A549 (cell line): ENCODE measurements around the gene RIN3. TPM values are rescaled to one million over a fixed set of nuclear protein-coding genes. Genes with fewer than 3 reads are reported as not detected.

Experiments
- ATAC-seq, 2 experiments: fragments of 200-7000 bp in 1 of 2; fragments of >200 bp in 1 of 2; cut with Nextera tagmentation in 1 of 2; cut with Tn5 transposase in 1 of 2; 3 replicates each; pipeline versions ENCODE4 v1.8.0 to v1.9.1; 2018 to 2020; ENCODE audit warnings: mild to moderate bottlenecking in 1 of 2, moderate library complexity in 1 of 2
- CTCF ChIA-PET: fragments of 300-600 bp; sonication (Branson Sonifier 250); formaldehyde crosslinking; extraction: SDS; loops from one replicate; lab custom pipeline; 2021; ENCODE audit warnings: antibody characterized with exemption, inconsistent platforms; lab: Yijun Ruan, JAX
- POLR2A ChIA-PET: fragments of 350-600 bp; formaldehyde crosslinking; extraction: SDS; loops from one replicate; lab custom pipeline; 2021; ENCODE audit warnings: antibody characterized with exemption, inconsistent platforms; lab: Yijun Ruan, JAX
- DNase-seq, 2 experiments: peaks; one replicate each; pipeline versions ENCODE4 v3.0.0 to v3.0.0-alpha.2; 2011 to 2016; ENCODE audit warnings: low read depth in 1 of 2, low spot score in 1 of 2
- FAIRE-seq: peaks from 2 replicates; lab custom pipeline; 2011; peaks lifted over from hg19 to GRCh38; lab: Jason Lieb, UNC
- H3K27ac ChIP-seq, 2 experiments: fragments of >200 bp; sonication (Bioruptor Twin); formaldehyde crosslinking; 3 replicates each; pipeline ENCODE4 v1.5.1; 2016 to 2017
- H3K4me1 ChIP-seq: fragments of >200 bp; sonication (Bioruptor Twin); formaldehyde crosslinking; 3 replicates; pipeline ENCODE4 v1.6.1; 2016
- H3K4me2 ChIP-seq: fragments of >200 bp; sonication (Bioruptor Twin); formaldehyde crosslinking; 3 replicates; pipeline ENCODE4 v1.6.1; 2016
- H3K4me3 ChIP-seq: fragments of >200 bp; sonication (Bioruptor Twin); formaldehyde crosslinking; 3 replicates; pipeline ENCODE4 v1.5.1; 2016
- H3K9me3 ChIP-seq: fragments of >200 bp; sonication (Bioruptor Twin); formaldehyde crosslinking; 3 replicates; pipeline ENCODE4 v1.6.1; 2016
- ATOH8 ChIP-seq: fragments of 250-450 bp; sonication (Bioruptor Pico); IDR thresholded peaks from 2 replicates; pipeline ENCODE4 v1.5.0; 2020; ENCODE audit warnings: low read depth, mild to moderate bottlenecking, moderate library complexity
- BHLHE40 ChIP-seq: IDR thresholded peaks from 2 replicates; pipeline ENCODE4 v1.6.1; 2012; ENCODE audit warnings: low read depth, low read length, inconsistent platforms
- CBX8 ChIP-seq: fragments of 200-600 bp; sonication (generic); IDR thresholded peaks from 2 replicates; pipeline ENCODE4 v1.6.1; 2016
- E2F6 ChIP-seq: IDR thresholded peaks from 2 replicates; pipeline ENCODE4 v1.6.1; 2012; ENCODE audit warnings: low read depth, borderline replicate concordance
- EHMT2 ChIP-seq: fragments of 200-600 bp; sonication (generic); IDR thresholded peaks from 2 replicates; pipeline ENCODE4 v1.6.1; 2016; ENCODE audit warnings: antibody characterized with exemption, low read depth, mild to moderate bottlenecking, moderate library complexity
- EP300 ChIP-seq, 2 experiments: fragments of >200 bp; sonication (Bioruptor Twin); formaldehyde crosslinking; IDR thresholded peaks; 2 replicates in 1 of 2; 3 replicates in 1 of 2; pipeline ENCODE4 v1.6.1; 2016 to 2017
- FOSB ChIP-seq: fragments of 250-450 bp; sonication (Bioruptor Pico); IDR thresholded peaks from 2 replicates; pipeline ENCODE4 v1.5.0; 2020; ENCODE audit warnings: mild to moderate bottlenecking, moderate library complexity
- FOXS1 ChIP-seq: fragments of 250-450 bp; sonication (Bioruptor Pico); IDR thresholded peaks from 2 replicates; pipeline ENCODE4 v1.5.0; 2020; ENCODE audit warnings: mild to moderate bottlenecking, moderate library complexity
- GATA3 ChIP-seq: IDR thresholded peaks from 2 replicates; pipeline ENCODE4 v1.6.1; 2012; ENCODE audit warnings: borderline replicate concordance
- HOXB13 ChIP-seq: fragments of 250-450 bp; sonication (Bioruptor Pico); IDR thresholded peaks from 2 replicates; pipeline ENCODE4 v1.5.0; 2020; ENCODE audit warnings: low read depth, mild to moderate bottlenecking, moderate library complexity
- KDM1A ChIP-seq: fragments of 200-600 bp; sonication (generic); IDR thresholded peaks from 2 replicates; pipeline ENCODE4 v1.6.1; 2016; ENCODE audit warnings: low read depth, mild to moderate bottlenecking
- MAFK ChIP-seq: fragments of 450-650 bp; IDR thresholded peaks from 2 replicates; pipeline ENCODE4 v1.6.1; 2014; ENCODE audit not compliant: partially characterized antibody
- MAZ ChIP-seq: fragments of 150-350 bp; IDR thresholded peaks from 2 replicates; pipeline ENCODE4 v1.6.1; 2014; ENCODE audit warnings: antibody characterized with exemption, low read depth, low read length, borderline replicate concordance
- PBX3 ChIP-seq: IDR thresholded peaks from 2 replicates; pipeline ENCODE4 v1.6.1; 2012
- POLR2A ChIP-seq: IDR thresholded peaks from 2 replicates; pipeline ENCODE4 v1.6.1; 2012; ENCODE audit warnings: mild to moderate bottlenecking, low read length
- RCOR1 ChIP-seq: fragments of 150-350 bp; IDR thresholded peaks from 2 replicates; pipeline ENCODE4 v1.6.1; 2014; ENCODE audit warnings: antibody characterized with exemption, low read length, low read depth
- SREBF2 ChIP-seq: fragments of 450-650 bp; IDR thresholded peaks from 2 replicates; pipeline ENCODE4 v1.6.1; 2014; ENCODE audit warnings: mild to moderate bottlenecking, moderate library complexity
- TFCP2L1 ChIP-seq: fragments of 250-450 bp; sonication (Bioruptor Pico); IDR thresholded peaks from 2 replicates; pipeline ENCODE4 v1.5.0; 2021; ENCODE audit warnings: mild to moderate bottlenecking
- ZSCAN20 ChIP-seq: fragments of 250-450 bp; sonication (Bioruptor Pico); IDR thresholded peaks from 2 replicates; pipeline ENCODE4 v1.8.0; 2022; ENCODE audit warnings: mild to moderate bottlenecking, moderate library complexity
- WGBS: methylation state at CpG from one replicate; pipeline ENCODE4 v1.1.6; 2017; ENCODE audit errors: missing lambda C conversion rate; 5-methylcytosine and 5-hydroxymethylcytosine counted together
- polyA plus RNA-seq, 4 experiments: library from polyadenylated mRNA; depleted of rRNA in 3 of 4; stranded (reverse); fragments of >200 nt; fragmentation: RNase III in 1 of 4; extraction: RNeasy Plus Mini Kit Qiagen cat#74134 plus additional on column Dnase treatment in 1 of 4; gene quantifications; 2 replicates in 3 of 4; 3 replicates in 1 of 4; pipeline ENCODE4 v1.2.3, GENCODE V29; 2011 to 2017
- TF ChIP-seq, protein P1 (sequence below): fragments of 150-350 bp; IDR thresholded peaks from 2 replicates; pipeline ENCODE4 v1.6.1; 2014; ENCODE audit warnings: low read depth, mild to moderate bottlenecking, low read length
- TF ChIP-seq, protein P2 (sequence below): IDR thresholded peaks from 2 replicates; pipeline ENCODE4 v1.6.1; 2012

The RIN3 gene
- polyA plus RNA-seq, 2 of the 4 experiments (the other 2 are of a cell fraction): 5.6 to 14.5 TPM

DNA sequence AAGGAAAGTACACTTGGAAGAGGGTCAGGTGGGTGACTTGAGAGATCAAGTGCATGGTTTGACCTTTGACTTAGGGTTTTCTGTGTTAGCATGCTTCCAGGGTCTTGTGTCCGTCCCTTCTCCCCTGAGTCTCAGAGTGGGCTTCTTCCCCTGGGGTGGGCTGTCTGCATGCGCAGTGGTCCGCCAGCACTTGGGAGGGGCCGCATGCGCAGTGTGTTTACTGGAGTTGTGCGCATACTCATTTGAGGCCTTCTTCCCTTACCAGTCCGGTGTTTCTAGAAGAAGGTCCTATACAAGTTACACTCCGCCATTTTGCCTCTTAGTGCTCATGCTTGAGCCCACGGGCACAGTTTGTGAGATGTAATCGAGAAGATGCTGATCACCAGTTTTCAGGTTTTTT is 58.5 kb downstream of the RIN3 start:
- Histone ChIP-seq H3K4me3 (no peak overlapping the region), H3K9me3 (peaks cover 5% of the 10 kb centered on the region; the same call in 2 of the 3 replicates), H3K4me1 (no peaks in the 10 kb centered on the region), H3K27ac (no peak overlapping the region), H3K4me2 (no peak overlapping the region)
- DNase-seq (no peak), ATAC-seq (no peak), FAIRE-seq (no peak)
- POLR2A ChIA-PET: no interaction called here
- TF ChIP-seq SREBF2: no peak
- no peak for TF ChIP-seq EP300 (IDR thresholded peaks at IDR 0.05)
- TF ChIP-seq POLR2A: no peak
- no peak for TF ChIP-seq FOSB (CRISPR knock-in tag)
- no peak for TF ChIP-seq ZSCAN20 (CRISPR knock-in tag)
- no peak for TF ChIP-seq MAFK
- no peak for TF ChIP-seq FOXS1 (CRISPR knock-in tag)
- no peak for TF ChIP-seq PBX3
- no peak for TF ChIP-seq ATOH8
- TF ChIP-seq, protein P1, sequence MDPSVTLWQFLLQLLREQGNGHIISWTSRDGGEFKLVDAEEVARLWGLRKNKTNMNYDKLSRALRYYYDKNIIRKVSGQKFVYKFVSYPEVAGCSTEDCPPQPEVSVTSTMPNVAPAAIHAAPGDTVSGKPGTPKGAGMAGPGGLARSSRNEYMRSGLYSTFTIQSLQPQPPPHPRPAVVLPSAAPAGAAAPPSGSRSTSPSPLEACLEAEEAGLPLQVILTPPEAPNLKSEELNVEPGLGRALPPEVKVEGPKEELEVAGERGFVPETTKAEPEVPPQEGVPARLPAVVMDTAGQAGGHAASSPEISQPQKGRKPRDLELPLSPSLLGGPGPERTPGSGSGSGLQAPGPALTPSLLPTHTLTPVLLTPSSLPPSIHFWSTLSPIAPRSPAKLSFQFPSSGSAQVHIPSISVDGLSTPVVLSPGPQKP: no peak
- TF ChIP-seq KDM1A: no peak
- no peak for TF ChIP-seq E2F6
- TF ChIP-seq BHLHE40: no peak
- no peak for TF ChIP-seq EHMT2
- no peak for TF ChIP-seq RCOR1
- no peak for TF ChIP-seq CBX8
- no peak for TF ChIP-seq MAZ
- TF ChIP-seq, all 56 proteins: peak for 0
- CTCF ChIA-PET: no interaction called here
- WGBS: 89% methylated on average over 10 of the region's 10 CpGs

- Histone ChIP-seq H3K27ac (no peak overlapping the region), H3K9me3 (no peaks in the 10 kb centered on the region)
- ChIA-PET CTCF (interaction anchor here (1.5 kb wide), 1 partner anchor 251 kb away, joined by 3 read pairs; the partner anchor contains the start of gene SLC24A4), POLR2A (no interaction called here)
- no peak for ATAC-seq
- WGBS: 97% methylated on average over 8 of the region's 8 CpGs
- TF ChIP-seq TFCP2L1 (CRISPR knock-in tag) (no peak), GATA3 (no peak)
- TF ChIP-seq, all 56 proteins: peak for 0
- H3K4me3 ChIP-seq: no peak overlapping the region
- no peak for DNase-seq
- FAIRE-seq: no peak
- H3K4me1 ChIP-seq: no peaks in the 10 kb centered on the region
- H3K4me2 ChIP-seq: no peak overlapping the region
These were observed 60.3 kb downstream of the RIN3 start for GRCh38 chr14:92573761-92574498.

DNA sequence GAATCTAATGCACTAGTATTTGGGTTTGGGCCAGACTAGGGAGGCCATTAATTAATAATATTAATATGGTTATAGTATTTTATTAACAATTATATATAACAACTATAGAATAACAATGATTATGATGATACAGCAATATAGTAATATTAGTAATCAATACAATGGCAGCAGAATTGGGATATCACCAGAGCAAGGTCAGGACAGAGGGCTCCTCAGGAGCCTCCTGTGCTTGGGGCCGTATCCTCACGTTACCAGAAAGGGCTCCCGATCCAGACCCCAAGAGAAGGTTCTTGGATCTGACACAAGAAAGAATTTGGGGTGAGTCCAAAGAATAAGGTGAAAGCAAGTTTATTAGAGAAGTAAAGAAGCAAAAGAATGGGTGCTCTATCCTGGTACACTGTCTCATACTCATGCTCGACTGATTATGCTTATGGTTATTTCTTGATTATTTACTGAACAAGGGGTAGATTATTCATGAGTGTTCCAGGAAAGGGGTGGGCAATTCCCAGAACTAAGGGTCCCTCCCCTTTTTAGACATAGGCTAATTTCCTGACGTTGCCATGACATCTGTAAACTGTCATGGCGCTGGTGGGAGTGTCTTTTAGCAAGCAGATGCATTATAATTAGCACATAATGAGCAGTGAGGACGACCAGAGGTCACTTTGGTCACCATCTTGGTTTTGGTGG is 61.6 kb downstream of the RIN3 start:
- FAIRE-seq (no peak), DNase-seq (no peak), ATAC-seq (no peak)
- TF ChIP-seq HOXB13 (CRISPR knock-in tag) (no peak), MAFK (peak; percentile 51)
- TF ChIP-seq, protein P2, sequence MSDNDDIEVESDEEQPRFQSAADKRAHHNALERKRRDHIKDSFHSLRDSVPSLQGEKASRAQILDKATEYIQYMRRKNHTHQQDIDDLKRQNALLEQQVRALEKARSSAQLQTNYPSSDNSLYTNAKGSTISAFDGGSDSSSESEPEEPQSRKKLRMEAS: no peak
- TF ChIP-seq, protein P1: no peak
- no peak overlapping the region for H3K4me2 ChIP-seq
- no peaks in the 10 kb centered on the region for H3K4me1 ChIP-seq
- ChIA-PET CTCF (no interaction called here), POLR2A (no interaction called here)
- WGBS: 82% methylated on average over 7 of the region's 7 CpGs
- no peak overlapping the region for H3K4me3 ChIP-seq
- no peaks in the 10 kb centered on the region for H3K9me3 ChIP-seq
- no peak overlapping the region for H3K27ac ChIP-seq
